Measurements from ENCODE around the gene NGLY1. TPM values are rescaled to one million over a fixed set of nuclear protein-coding genes. Genes with fewer than 3 reads are reported as not detected.

The NGLY1 gene
- total and polyA plus RNA-seq, 9 of the 15 experiments (the other 6 are each of a cell fraction or from before 2014, with no cell fraction given) = 52.2 to 124 (median 87.6) TPM

DNA sequence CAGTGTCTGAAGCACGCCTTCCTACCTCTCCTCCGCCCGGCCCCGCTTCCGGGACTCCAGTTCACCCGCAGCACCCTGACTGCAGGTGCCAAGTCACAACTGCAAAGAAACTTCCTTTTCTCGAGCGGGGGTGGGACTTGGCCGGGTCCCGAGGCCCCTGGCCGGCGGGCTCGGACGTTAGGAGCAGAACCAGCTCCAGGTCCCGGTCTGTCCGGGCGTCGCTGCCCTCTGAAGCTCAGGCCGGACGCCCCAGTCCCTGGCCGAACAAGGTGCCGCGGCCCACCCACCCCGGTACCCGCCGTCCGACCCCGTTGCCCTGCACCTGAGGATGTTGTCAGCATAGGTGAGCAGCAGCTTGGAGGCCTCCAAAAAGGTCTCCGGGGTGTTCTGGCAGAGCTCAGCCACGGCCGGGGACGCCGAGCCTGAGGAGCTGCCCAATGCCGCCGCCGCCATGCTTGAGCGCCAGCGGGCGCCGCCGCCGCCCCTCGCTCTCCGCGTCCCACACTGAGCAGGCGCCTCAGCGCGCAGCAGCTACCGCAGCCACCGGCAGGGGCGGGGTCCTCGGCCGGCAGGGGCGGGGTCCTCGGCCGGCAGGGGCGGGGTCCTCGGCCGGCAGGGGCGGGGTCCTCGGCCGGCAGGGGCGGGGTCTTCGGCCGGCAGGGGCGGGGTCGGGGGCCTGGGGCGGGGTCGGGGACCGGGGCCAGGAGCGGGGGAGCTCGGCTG is at the start of gene NGLY1 (continued):
- TF ChIP-seq BCL6 (CRISPR knock-in tag; IDR thresholded peaks at IDR 0.05) (no peak), POLR2AphosphoS5 (IDR thresholded peaks at IDR 0.05; ENCODE audit: control insufficient read depth, insufficient read depth, low read depth, low read length) (peak; percentile 80), ZNF668 (CRISPR knock-in tag; IDR thresholded peaks at IDR 0.05) (no peak), L3MBTL2 (IDR thresholded peaks at IDR 0.05) (peak; percentile 81), MLLT1 (IDR thresholded peaks at IDR 0.05) (peak; percentile 9 to 16; a peak in 1 of 4 replicates), RBM22 (IDR thresholded peaks at IDR 0.05; ENCODE audit: low read depth, low read length, poor library complexity, severe bottlenecking) (peak; percentile 74), EP400 (IDR thresholded peaks at IDR 0.05) (peak; percentile 72), CREBBP (IDR thresholded peaks at IDR 0.05; ENCODE audit: low read depth, low read length) (no peak), TAF7 (tag; IDR thresholded peaks at IDR 0.05) (peak; percentile 77), JUNB (CRISPR knock-in tag; conservative IDR thresholded peaks at IDR 0.05) (no peak), AFF4 (CRISPR knock-in tag; IDR thresholded peaks at IDR 0.05) (peak; percentile 92; the same call in 1 of the 2 replicates), TAF1 (IDR thresholded peaks at IDR 0.05; ENCODE audit: control insufficient read depth, extremely low read depth, insufficient read depth, low read length, severe bottlenecking) (peak; percentile 96), THAP12 (CRISPR knock-in tag; IDR thresholded peaks at IDR 0.05) (peak; percentile 85), SIN3A (IDR thresholded peaks at IDR 0.05; ENCODE audit: borderline replicate concordance in 2 of 2, control insufficient read depth in 1 of 2, low read depth in 2 of 2, low read length in 2 of 2) (peak; percentile 42 to 76; a peak in 2 of 4 replicates), POLR2G (IDR thresholded peaks at IDR 0.05; ENCODE audit: low read depth, low read length) (peak; percentile 99), GATA2 (CRISPR knock-in tag; IDR thresholded peaks at IDR 0.05) (no peak), KLF6 (CRISPR knock-in tag; IDR thresholded peaks at IDR 0.05; ENCODE audit: borderline replicate concordance) (no peak)
- TF ChIP-seq, protein P1, sequence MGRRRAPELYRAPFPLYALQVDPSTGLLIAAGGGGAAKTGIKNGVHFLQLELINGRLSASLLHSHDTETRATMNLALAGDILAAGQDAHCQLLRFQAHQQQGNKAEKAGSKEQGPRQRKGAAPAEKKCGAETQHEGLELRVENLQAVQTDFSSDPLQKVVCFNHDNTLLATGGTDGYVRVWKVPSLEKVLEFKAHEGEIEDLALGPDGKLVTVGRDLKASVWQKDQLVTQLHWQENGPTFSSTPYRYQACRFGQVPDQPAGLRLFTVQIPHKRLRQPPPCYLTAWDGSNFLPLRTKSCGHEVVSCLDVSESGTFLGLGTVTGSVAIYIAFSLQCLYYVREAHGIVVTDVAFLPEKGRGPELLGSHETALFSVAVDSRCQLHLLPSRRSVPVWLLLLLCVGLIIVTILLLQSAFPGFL (CRISPR knock-in tag; IDR thresholded peaks at IDR 0.05) = peak; percentile 93; the same call in 1 of the 2 replicates
